Renal pelvis (tissue), 12 donors: Measurements from ENCODE around the gene GPHB5. TPM values are rescaled to one million over a fixed set of nuclear protein-coding genes. Genes with fewer than 3 reads are reported as not detected.
A peak's percentile ranks its signal among the peaks of the same experiment; 100 is the strongest.
"Not testable (repeated sequence)": the region's sequence is repeated elsewhere in the genome, so short reads cannot be mapped to it uniquely, and the experiment has no call there.

Experiments used
- DNase-seq: peaks from one replicate; pipeline ENCODE4 v3.0.0-alpha.2; 2013
- long read RNA-seq, 16 experiments: transcript quantifications; one replicate each; lab custom pipeline, GENCODE V29; 2026
- polyA plus RNA-seq, 3 donors: library from polyadenylated mRNA; unstranded; fragments of 120-200 nt; gene quantifications; one replicate each; pipeline ENCODE4 v1.2.1, GENCODE V29; 2013; ENCODE audit not compliant: insufficient read length in 3 of 3

GPHB5 gene, protein sequence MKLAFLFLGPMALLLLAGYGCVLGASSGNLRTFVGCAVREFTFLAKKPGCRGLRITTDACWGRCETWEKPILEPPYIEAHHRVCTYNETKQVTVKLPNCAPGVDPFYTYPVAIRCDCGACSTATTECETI
- polyA plus RNA-seq: not detected
- long read RNA-seq, donor 1: 0 reads
- long read RNA-seq, donor 2: 0 reads
- long read RNA-seq, donor 3: 0 reads
- long read RNA-seq, donor 4: 0 reads
- long read RNA-seq, donor 5: 0 reads
- long read RNA-seq, donor 6: 0 reads
- long read RNA-seq, donor 7: 0 reads
- long read RNA-seq, donor 8: 0 reads
- long read RNA-seq, donor 9: 0 reads
- long read RNA-seq, donor 10: 0 reads
- long read RNA-seq, donor 11: 0 reads
- long read RNA-seq, donor 12: 0 reads
- long read RNA-seq, donor 13: 0 reads
- long read RNA-seq, donor 14: 0 reads
- long read RNA-seq, donor 15: 0 reads
- long read RNA-seq, donor 16: 0 reads

DNA sequence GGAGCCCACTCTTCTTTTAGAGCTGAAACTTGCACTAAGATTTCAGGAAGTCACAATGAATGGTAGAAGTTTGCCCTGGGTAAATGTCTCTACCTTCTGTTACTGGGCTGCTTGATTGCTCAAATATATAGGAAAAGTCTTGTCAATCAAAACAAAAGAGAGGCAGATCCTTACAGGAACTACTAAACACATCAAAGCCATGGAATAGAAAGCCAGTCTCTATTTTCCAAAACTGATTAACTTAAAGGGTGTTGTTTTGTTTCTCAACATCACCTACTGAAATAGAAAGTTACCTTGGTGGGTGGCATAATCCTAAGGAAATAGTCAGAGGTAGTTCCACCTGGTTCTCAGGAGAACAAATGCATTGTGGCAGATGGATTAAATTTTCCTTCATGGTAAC, at the start of gene GPHB5:
Gene GPHB5 (minus strand): TSS at position 101 of the 400 bp plus-strand sequence. CDS start 1,086 bp downstream, outside the sequence.
- no peak for DNase-seq

DNA sequence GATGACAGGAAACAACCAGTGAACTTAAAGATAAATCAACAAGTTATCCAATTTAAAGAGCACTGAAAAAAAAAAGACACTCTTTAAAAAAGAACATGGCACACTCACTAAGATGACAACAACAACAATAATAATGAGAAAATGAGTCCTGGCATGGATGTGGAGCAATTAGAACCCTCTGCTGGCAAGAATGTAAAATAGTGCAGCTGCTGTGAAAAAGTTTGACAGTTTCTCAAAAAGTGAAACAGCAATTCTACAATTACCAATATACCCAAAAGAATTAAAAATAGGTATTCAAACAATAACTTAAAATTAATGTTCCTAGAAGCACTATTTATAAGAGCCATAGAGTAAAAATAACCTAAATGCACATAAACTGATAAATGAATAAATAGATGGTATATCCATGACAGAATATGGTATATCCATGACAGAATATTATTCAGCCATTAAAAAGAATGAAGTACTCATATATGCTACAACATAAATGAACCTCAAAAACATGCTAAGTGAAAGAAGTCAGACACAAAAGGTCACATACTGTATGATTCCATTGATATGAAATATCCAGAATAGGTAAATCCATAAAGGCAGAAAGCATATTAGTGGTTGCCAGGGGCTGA, 49.1 kb upstream of the GPHB5 start:
- no peak for DNase-seq

DNA sequence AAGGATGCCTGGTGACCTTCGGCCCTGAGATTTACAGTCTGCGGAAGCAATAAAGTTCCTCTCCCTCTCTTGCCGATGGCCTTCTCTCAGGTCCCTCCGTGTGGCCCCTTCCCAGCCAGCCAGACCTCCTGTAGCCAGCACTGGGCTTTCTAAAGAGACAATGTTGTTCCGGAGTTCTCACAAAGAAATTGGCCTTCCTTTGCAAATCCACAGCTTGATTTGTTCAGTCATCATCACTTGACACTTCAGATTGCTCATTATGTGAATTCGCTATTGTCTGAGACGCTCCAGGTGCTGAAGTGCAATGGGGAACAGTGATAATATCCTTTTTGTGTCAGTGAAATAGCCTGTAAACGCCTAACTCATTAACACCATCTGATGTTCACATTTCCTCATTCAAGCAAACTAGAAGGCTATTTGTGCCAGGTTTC, 43.7 kb upstream of the GPHB5 start:
- DNase-seq: peak; percentile 17

DNA sequence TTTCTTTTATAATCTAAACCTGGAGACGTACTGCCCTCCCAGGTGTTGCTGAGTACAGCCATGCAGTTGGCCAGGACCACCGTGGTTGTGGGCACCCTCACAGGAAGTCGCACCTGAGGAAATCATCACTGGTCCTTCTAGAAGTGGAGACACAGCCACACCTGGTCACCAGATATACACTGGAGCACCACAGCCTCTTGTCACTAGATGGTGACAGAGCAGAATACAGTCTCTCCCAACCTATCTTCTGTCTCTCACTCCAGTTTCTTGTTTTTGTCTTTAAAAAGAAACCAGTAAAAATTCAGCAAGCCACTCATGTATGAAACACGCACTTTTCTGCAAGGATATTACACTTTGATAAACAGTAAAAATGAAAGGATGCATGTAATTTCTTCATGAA, 43.1 kb upstream of the GPHB5 start:
- DNase-seq: no peak

DNA sequence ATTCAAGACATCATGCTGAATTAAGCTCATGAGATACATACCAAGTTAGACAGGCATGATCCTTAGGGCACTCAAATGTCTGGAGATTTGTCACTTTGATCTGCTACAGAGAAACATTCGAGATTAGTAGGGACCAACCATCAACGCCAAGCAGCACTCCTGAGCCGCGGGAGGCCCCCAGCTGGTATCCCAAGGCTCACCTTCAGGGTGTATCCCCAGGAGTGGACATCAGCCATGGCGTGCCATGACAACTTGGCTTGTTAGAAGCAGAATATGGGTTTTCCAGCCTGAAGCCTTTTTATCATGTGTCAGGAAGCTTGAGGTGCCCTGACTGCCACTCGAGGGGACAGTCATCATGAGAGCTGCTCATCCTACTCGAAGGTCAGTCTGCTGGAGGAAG, 39.1 kb upstream of the GPHB5 start:
- DNase-seq: no peak

DNA sequence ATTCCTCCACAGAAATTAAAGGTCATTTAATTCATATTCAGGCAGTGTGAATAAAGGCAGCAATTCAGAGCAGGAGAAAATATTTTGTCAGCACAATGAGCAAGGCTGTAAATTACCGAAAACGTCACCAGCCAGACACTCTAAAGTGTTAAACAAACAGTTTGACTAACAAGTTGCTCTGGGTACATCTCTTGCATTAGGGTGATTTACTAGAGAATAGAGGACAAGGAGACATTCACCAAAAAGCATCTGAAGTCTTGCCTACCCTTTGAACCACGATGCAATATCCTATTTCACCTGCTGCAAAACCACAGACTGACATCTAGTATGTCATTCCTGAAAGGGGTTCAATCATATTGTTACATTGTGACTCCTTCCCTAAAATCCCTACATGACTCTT, 27.1 kb upstream of the GPHB5 start:
- DNase-seq: peak; percentile 19

DNA sequence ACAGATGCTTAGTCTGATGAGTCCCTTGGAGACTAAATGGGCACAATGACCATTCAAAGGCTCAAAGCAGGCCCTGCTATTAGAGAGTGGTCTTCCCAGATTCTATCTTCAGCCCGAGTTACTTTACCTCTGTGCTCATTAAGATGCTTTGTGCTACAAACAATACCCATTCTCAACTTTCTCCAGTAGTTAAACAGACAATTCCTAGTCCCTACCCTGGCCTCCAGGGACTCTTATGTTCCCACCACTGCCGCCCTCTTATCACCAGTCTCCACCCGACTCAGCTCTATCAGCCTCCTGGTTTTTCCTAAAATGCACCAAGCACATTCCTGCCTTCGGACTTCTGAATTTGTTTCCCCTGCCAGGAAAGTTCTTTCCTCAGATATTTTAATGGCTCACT, 25.6 kb upstream of the GPHB5 start:
- no peak for DNase-seq

DNA sequence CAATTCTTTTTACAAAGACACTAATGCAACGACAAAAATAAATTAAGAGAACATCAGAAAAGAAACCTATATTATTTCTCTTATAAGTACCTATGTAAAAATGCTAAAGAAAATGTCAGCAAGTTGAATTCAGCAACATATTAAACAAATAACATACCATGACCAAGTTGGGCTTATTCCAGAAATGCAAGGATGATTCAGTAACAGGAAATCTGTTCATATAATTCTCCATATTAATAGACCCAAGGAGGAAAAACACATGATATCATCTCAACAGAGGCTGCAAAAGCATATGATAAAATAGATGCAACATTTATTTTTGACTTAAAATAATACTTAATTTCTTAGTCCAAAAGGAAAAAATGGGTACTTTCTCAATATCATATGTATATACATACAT, 25.1 kb upstream of the GPHB5 start:
- DNase-seq: no peak

DNA sequence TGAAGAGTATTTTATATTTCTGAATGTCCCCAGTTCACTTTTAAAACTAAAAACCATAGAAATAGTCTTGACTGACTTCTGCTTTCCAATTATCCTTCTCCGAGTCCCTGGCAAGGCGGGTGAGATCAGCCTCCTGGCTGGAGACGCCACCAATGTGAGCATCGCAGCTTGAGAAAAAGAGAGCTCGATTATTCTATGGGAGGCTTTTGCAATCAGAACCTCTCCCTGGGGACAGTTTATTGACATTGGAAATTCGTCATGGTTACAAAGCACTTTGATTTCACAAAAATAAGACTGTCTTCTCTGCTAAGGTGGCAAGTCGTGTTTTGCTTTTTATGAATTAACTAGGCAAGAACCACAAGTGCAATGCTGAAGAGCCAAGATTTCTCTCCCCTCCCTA, 23.6 kb upstream of the GPHB5 start:
- no peak for DNase-seq

DNA sequence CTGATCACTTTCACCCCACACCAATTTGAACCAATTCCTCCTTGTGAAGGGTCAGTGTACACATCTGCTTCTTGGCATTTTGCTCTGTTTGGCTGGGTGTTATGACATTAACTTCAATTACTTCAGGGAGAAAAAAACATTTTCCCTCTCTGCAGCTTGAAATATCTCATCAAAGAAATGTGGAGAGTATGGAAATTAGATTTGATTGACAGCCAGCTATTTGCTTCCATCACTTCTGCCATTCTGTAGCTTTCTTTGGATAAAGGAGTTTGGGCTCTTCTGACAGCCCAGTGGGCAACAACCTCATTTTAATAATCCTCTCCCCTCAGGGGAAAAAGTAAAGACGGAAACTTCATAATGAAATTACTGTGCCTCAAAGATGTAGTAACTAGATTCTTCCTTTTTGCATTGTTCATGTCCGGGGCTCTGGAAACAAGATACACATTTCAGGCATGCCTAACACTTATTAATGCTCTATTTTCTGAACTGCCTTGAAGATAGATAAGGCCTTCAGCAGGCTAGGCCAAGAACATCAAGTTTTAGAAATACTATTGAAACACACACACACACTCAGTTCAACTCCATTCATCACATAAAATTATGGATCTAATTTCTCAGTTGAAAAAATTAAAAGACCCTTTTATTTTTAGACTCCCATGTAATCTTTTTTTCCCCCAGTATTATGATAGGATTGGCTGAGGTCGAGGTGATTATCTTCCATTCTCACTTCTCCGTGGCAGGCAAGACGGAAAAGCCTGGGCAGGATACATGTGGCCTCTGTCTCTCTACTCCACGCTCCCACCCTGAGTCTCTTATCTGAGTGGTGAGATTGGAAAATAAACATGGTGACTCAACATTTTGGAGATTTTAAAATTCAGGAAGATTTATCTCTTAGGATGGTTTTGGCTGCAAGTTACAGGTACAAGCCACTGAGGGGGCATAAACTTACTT, 10.3 kb upstream of the GPHB5 start:
- DNase-seq: no peak

DNA sequence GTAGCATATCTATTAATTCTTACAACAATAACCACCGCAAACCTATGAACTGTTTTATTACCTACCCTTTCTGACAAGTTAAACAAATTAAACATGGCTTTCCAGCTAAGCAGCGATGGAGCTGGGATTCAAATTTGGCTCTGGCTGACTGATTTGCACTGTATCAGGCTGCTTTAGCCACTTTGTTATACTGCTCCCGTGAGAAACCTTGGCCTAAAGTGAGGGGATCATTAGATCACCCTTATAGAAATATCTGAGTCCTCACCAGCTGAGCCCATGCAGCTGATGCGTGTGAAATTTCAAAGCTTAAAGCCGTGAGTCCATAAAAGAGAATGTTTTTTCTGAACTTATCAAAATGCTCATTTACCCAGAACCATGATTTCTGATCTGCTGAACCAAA, 8.1 kb upstream of the GPHB5 start:
- DNase-seq: no peak

DNA sequence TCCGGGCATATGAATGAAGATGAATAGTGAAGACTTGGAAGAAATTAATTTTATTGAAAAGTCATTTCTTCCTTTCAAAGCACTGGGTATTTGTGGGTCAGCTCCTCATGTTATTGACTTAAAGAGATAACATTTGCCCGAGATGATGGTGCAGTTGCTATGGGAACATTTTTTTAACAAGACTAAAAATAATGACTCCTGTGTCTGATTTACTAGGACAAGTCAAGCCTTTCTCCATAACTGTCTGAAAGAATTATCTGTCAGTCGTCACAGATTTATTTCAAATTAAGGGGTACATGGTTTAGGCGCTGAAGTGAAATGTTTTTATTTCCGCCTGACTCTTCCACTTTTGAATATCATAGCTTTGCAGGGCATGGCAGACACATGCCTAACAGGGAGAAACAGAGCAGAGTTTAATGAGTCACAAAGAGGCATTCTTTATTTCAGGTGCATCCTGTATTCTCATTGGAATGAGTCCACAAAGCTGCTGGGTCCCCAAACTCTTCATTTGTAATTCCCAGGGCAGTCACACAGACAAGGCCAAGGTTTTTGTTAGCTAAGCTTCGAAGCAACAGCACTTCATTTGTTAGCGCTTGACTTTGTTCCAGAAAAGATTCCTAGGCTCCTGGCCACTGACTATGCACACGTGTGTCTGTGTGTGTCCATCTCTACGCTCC, 4.3 kb upstream of the GPHB5 start:
- DNase-seq: no peak

DNA sequence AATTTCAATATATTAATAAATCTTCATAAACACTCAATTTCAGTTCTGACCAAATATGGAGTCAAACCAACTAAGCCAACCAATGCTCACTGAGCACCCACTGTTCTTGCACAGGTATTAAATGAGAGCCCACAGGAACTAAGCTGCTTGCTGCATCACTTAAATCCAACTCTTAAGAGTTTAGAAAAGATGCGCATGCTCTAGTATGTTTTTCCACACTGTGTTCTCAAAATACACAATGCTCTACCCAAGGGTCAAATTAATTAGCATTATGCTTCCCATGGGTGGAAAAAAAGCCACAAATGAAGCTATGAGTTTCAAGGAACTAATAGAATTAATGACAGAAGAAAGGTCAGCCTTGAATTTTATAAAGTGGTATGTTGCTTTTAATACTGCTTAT, 3.7 kb upstream of the GPHB5 start:
- no peak for DNase-seq

DNA sequence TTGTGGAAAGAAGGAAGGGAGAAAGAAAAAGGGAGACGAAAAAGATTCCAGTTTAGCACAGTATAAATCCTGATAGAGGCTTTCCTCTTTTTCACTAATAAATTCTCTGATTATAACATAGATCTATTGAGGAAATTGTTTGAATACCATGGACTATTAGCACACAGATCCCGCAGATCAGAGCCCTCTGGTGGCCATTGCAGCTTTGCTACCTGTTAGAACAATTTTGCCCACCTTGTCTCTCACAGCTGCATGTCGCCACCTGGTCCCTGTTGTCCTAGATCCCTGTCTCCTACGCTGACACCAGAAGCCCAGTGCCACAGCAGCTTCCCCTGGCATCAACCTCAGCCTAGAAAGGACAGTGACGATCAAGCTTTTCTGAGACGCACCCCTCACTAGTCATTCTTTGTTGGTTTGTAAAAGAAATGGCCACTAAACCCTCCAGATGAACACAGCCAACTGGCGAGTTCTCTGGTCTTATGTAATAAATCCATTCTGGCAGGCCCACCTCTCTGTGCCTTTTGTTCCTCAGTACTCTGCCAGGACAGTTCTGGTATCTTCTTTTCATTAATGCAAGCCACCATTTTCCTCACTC, 9.9 kb downstream of the GPHB5 start:
- DNase-seq: no peak

DNA sequence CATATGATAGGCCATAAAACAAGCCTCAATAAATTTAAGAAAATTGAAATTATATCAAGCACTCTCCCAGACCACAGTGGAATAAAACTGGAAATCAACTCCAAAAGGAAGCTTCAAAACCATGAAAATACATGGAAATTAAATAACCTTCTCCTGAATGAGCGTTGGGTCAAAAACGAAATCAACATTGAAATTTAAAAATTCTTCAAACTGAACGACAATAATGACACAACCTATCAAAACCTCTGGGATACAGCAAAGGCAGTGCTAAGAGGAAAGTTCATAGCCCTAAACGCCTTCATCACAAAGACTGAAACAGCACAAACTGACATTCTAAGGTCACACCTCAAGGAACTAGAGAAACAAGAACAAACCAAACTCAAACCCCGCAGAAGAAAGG, 14.3 kb downstream of the GPHB5 start:
- DNase-seq: not testable (repeated sequence)

DNA sequence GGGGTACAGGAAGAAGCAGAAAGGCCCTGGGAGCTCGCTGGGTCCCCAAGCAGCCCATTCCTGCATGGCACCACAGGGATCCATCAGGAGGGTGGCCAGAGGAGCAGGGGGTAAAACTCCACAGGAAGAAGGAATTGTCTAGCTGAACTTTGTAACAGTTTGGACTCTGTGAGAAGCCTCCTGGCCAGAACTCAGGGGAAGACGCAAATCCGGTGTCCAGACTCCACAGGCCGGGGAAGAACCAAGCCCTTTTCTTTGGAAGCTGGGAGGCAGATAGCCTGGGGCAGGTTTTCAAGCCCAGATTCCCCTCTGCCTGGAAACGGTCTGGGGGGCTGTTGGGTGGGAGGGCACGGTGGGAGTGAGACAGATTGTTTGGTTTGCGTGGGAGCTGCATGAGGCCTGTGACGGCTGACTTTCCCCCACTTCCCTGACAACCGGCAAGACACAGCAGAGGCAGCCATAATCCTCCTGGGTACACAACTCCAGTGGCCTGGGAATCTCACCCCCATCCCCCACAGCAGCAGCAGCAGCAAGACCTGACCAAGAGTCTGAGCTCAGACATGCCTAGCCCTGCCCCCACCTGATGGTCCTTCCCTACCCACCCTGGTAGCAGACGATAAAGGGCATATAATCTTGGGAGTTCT, 16.7 kb downstream of the GPHB5 start:
- no peak for DNase-seq

DNA sequence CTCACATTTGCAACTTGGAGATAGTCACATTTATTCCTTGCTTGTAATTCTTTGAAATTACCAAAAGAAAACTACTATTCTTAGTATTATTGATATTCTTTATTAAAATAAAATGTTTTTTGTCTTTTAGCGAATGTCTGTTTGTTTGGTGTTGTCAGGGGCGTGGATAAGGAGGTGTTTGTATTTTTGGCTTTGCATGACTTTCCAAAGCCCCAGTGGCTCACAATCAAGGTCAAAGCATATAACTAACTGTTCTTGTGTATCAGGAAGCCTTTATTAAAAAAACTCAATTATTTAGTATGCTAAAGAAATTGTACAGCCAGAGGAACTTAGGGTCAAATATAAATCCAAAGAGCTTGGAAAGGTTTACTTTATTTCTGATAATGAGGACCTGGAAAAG, 17.9 kb downstream of the GPHB5 start:
- DNase-seq: no peak

DNA sequence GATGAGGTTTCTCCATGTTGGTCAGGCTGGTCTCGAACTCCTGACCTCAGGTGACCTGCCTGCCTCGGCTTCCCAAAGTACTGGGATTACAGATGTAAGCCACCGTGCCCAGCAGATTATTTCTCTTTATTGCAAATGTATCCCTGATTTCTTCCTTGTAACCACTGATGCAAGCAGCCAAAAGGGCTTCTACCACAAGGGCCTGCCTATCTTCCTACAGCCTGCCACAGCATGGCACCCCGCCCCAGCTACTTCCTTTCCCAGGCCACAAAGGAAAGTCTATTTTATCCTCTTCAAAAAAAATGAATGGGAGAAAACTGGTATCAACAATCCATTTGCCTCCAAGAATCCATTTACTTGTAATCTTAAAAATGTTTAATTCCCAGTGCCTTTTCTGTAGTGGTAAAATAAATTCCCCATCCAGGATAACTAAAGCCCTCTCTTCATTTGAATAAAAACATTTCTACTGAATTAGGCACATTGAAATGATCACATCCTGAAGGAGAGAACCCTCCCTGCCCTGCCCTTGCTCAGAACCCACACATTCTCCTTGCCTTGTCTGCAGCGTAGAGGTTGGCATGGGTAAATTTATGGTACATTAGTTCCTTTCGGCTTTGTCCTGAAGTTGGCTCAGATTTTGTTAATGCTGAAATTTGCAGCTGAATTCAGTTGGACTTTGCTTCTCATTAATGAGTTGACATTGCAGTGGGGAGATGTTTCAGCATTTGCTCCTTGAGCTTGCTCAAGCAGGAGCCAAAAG, 19.2 kb downstream of the GPHB5 start:
- no peak for DNase-seq

DNA sequence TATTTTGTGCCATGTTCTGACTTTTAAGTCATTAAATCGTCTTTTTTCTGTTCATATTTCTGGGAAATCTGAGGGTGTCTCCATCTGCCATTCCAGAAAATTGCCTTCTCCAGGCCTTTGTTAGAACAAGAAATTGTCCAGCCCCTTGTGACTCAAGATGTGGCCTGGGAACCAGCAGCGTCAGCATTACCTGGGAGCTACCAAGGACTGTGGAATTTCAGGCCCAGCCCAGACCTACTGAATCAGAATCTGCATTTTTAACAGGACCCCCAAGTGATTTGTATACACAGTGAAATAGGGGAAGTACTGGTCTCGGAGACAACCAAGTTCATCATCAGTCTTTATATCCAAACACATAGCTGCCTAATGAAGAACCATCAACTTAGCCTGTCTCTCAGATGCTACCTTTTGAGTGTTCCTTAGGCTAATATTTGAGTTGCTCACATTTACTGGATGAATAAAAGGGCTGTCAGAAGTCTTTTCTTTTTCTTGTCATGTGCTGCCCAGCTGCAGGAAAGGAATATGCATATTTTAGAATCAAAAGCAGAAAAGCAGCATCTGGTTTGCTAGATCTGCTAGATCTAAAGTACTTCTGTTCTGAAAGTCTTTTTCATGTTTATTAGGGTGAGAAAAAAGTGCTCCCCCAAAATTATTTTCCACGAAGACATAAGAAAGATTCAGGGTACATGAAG, 21.2 kb downstream of the GPHB5 start:
- DNase-seq: no peak
